SK-N-SH (cell line): Measurements from ENCODE around the gene CPEB1. TPM values are rescaled to one million over a fixed set of nuclear protein-coding genes. Genes with fewer than 3 reads are reported as not detected.

ENCODE experiments used
- CTCF ChIA-PET: fragments of 300-600, 350-600 bp; formaldehyde crosslinking; extraction: SDS; loops from one replicate; lab custom pipeline; 2021; lab: Yijun Ruan, JAX
- POLR2A ChIA-PET: fragments of 350-600 bp; sonication (Branson Sonifier 250); formaldehyde crosslinking; extraction: SDS; loops from one replicate; lab custom pipeline; 2020; ENCODE audit warnings: antibody characterized with exemption, inconsistent platforms; lab: Yijun Ruan, JAX
- DNase-seq: peaks from one replicate; pipeline ENCODE4 v3.0.0; 2012
- H2AFZ ChIP-seq: fragments of 200-600 bp; sonication (generic); 2 replicates; pipeline ENCODE4 v1.8.1; 2016; ENCODE audit warnings: antibody characterized with exemption, mild to moderate bottlenecking, low read depth
- H3F3A ChIP-seq: fragments of 200-600 bp; sonication (generic); replicated peaks from 2 replicates; pipeline ENCODE3; 2016; ENCODE audit warnings: antibody characterized with exemption, mild to moderate bottlenecking; ENCODE audit not compliant: insufficient read depth
- H3K27ac ChIP-seq, 2 experiments: fragments of 200-500 bp in 1 of 2; fragments of 200-600 bp in 1 of 2; sonication (Bioruptor generic) in 1 of 2; sonication (generic), shearing (Covaris generic) in 1 of 2; 2 replicates each; pipeline versions ENCODE4 v1.5.1 to v1.6.1; 2014 to 2016; ENCODE audit warnings: low read depth in 2 of 2, inconsistent platforms in 1 of 2, low read length in 1 of 2, mild to moderate bottlenecking in 1 of 2, mixed read lengths in 1 of 2
- H3K27me3 ChIP-seq: fragments of 200-600 bp; sonication (generic), shearing (Covaris generic); 2 replicates; pipeline ENCODE4 v1.6.1; 2016; ENCODE audit warnings: mixed run types; ENCODE audit not compliant: insufficient read depth
- H3K36me3 ChIP-seq, 2 experiments: fragments of 200-500 bp in 1 of 2; fragments of 200-600 bp in 1 of 2; sonication (Bioruptor generic) in 1 of 2; sonication (generic) in 1 of 2; replicated peaks in 1 of 2; 2 replicates each; pipeline versions ENCODE3 to v1.5.1; 2014 to 2016; ENCODE audit warnings: low read length in 1 of 2, mild to moderate bottlenecking in 1 of 2; ENCODE audit not compliant: insufficient read depth in 2 of 2, control insufficient read depth in 1 of 2
- H3K4me1 ChIP-seq, 2 experiments: fragments of 200-500 bp in 1 of 2; fragments of 200-600 bp in 1 of 2; sonication (Bioruptor generic) in 1 of 2; sonication (generic), shearing (Covaris generic) in 1 of 2; 2 replicates each; pipeline versions ENCODE4 v1.5.1 to v1.6.1; 2014 to 2016; ENCODE audit warnings: low read depth in 1 of 2, low read length in 1 of 2, mixed run types in 1 of 2; ENCODE audit not compliant: insufficient read depth in 2 of 2, control insufficient read depth in 1 of 2
- H3K4me2 ChIP-seq: fragments of 200-600 bp; sonication (generic), shearing (Covaris generic); 2 replicates; pipeline ENCODE4 v1.6.1; 2017; ENCODE audit warnings: mixed run types
- H3K4me3 ChIP-seq, 2 experiments: fragments of 200-500 bp in 1 of 2; fragments of 200-600 bp in 1 of 2; sonication (Bioruptor generic) in 1 of 2; sonication (generic), shearing (Covaris generic) in 1 of 2; 2 replicates each; pipeline versions ENCODE4 v1.5.1 to v1.8.1; 2014 to 2016; ENCODE audit warnings: low read depth in 2 of 2, inconsistent platforms in 1 of 2, low read length in 1 of 2, mild to moderate bottlenecking in 1 of 2, mixed read lengths in 1 of 2, moderate library complexity in 1 of 2
- H3K79me2 ChIP-seq: fragments of 200-600 bp; sonication (generic); 2 replicates; pipeline ENCODE4 v1.8.1; 2017; ENCODE audit warnings: mild to moderate bottlenecking; ENCODE audit not compliant: insufficient read depth
- H3K9ac ChIP-seq: fragments of 200-600 bp; sonication (generic); 2 replicates; pipeline ENCODE4 v1.6.1; 2017; ENCODE audit warnings: mixed run types
- H3K9me2 ChIP-seq: fragments of 200-600 bp; sonication (generic); 2 replicates; pipeline ENCODE4 v1.6.1; 2017; ENCODE audit warnings: mixed run types
- H3K9me3 ChIP-seq: fragments of 200-600 bp; sonication (generic); 2 replicates; pipeline ENCODE4 v1.6.1; 2017; ENCODE audit warnings: mixed run types, mild to moderate bottlenecking, moderate library complexity
- H4K20me1 ChIP-seq: fragments of 200-600 bp; sonication (generic); 2 replicates; pipeline ENCODE4 v1.6.1; 2017; ENCODE audit warnings: mild to moderate bottlenecking, mixed run types; ENCODE audit not compliant: insufficient read depth
- EP300 ChIP-seq, 2 experiments: IDR thresholded peaks; 2 replicates each; pipeline versions ENCODE4 v1.4.0 to v1.6.1; 2012; ENCODE audit warnings: borderline replicate concordance in 1 of 2, low read depth in 1 of 2, low read length in 1 of 2
- EZH2phosphoT487 ChIP-seq: fragments of 200-600 bp; sonication (generic); IDR thresholded peaks from 2 replicates; pipeline ENCODE4 v1.6.1; 2017; ENCODE audit warnings: low read depth, mixed run types, mild to moderate bottlenecking, antibody characterized with exemption, moderate library complexity, borderline replicate concordance
- FOSL2 ChIP-seq: IDR thresholded peaks from 2 replicates; pipeline ENCODE4 v1.4.0; 2012; ENCODE audit warnings: low read depth, mild to moderate bottlenecking, moderate library complexity, borderline replicate concordance
- FOXJ3 ChIP-seq: sonication (generic); formaldehyde crosslinking; IDR thresholded peaks from 2 replicates; pipeline ENCODE4 v1.5.1; 2020; ENCODE audit warnings: mild to moderate bottlenecking, missing genetic modification reagents
- FOXM1 ChIP-seq: IDR thresholded peaks from 2 replicates; pipeline ENCODE4 v1.4.0; 2012; ENCODE audit warnings: low read depth, mild to moderate bottlenecking
- GATA2 ChIP-seq: sonication (generic); formaldehyde crosslinking; IDR thresholded peaks from 2 replicates; pipeline ENCODE4 v1.5.0; 2020; ENCODE audit warnings: mild to moderate bottlenecking, missing genetic modification reagents
- MEF2A ChIP-seq: IDR thresholded peaks from 2 replicates; pipeline ENCODE4 v1.4.0; 2012; ENCODE audit warnings: low read depth, borderline replicate concordance
- NFIC ChIP-seq: IDR thresholded peaks from 2 replicates; pipeline ENCODE4 v1.4.0; 2012; ENCODE audit warnings: borderline replicate concordance
- POLR2AphosphoS5 ChIP-seq: IDR thresholded peaks from 2 replicates; pipeline ENCODE4 v1.6.1; 2012; ENCODE audit warnings: low read depth, low read length
- RAD21 ChIP-seq: IDR thresholded peaks from 2 replicates; pipeline ENCODE4 v1.6.1; 2012; ENCODE audit warnings: mild to moderate bottlenecking, low read length
- RCOR1 ChIP-seq: fragments of 150-350 bp; IDR thresholded peaks from 2 replicates; pipeline ENCODE4 v1.6.1; 2017; ENCODE audit warnings: antibody characterized with exemption, low read length
- RXRA ChIP-seq: IDR thresholded peaks from 2 replicates; pipeline ENCODE4 v1.4.0; 2012; ENCODE audit warnings: low read depth, mild to moderate bottlenecking, borderline replicate concordance
- SMC3 ChIP-seq: IDR thresholded peaks from 2 replicates; pipeline ENCODE4 v1.6.1; 2012; ENCODE audit warnings: low read depth, low read length, improper control_type of control experiment
- TCF12 ChIP-seq: IDR thresholded peaks from 2 replicates; pipeline ENCODE4 v1.4.0; 2012
- TEAD4 ChIP-seq: IDR thresholded peaks from 2 replicates; pipeline ENCODE4 v1.4.0; 2012; ENCODE audit warnings: mild to moderate bottlenecking, borderline replicate concordance; ENCODE audit not compliant: insufficient read depth
- YY1 ChIP-seq: IDR thresholded peaks from 2 replicates; pipeline ENCODE4 v1.4.0; 2012; ENCODE audit warnings: low read depth, mild to moderate bottlenecking
- WGBS: methylation state at CpG from one replicate; pipeline ENCODE4 v1.1.6; 2017; ENCODE audit warnings: low lambda C conversion rate; 5-methylcytosine and 5-hydroxymethylcytosine counted together
- polyA plus RNA-seq, 3 experiments: library from polyadenylated mRNA; depleted of rRNA; stranded (reverse); fragments of >200 nt; gene quantifications; 2 replicates each; pipeline ENCODE4 v1.2.3, GENCODE V29; 2012
- TF ChIP-seq, protein P1 (sequence below): IDR thresholded peaks from 2 replicates; pipeline ENCODE4 v1.4.0; 2012; ENCODE audit warnings: low read depth
- TF ChIP-seq, protein P2 (sequence below): IDR thresholded peaks from 2 replicates; pipeline ENCODE4 v1.4.0; 2012; ENCODE audit warnings: low read depth, borderline replicate concordance
- TF ChIP-seq, protein P3 (sequence below): fragments of 200-600 bp; sonication (generic); IDR thresholded peaks from 2 replicates; pipeline ENCODE4 v1.6.1; 2017; ENCODE audit warnings: antibody characterized with exemption, mild to moderate bottlenecking, moderate library complexity
- TF ChIP-seq, protein P4 (sequence below): fragments of 150-350 bp; IDR thresholded peaks from 2 replicates; pipeline ENCODE4 v1.6.1; 2017; ENCODE audit warnings: antibody characterized with exemption, low read length, low read depth, borderline replicate concordance

The CPEB1 gene
- polyA plus RNA-seq, 1 of the 3 experiments (the other 2 are of a cell fraction) = 2.6 TPM

DNA sequence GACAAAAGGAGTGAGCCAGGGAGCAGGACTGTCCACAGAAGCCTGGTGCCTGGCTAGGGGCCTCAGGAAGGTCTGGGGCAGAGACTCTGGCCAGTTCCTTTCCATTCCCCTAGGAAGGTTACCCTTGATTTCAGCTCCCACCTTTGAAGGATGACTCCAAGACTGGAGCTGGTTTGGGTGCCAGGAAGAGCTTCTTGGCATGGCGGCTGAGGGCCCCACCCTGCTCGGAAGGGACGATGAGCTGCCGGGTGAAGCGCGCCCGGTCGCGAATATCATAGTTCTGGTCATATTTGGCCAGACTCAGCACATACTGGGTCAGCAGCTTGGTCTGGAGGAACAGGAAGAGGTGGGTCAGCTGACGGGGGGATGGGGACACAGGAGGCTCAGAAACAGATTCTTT, 19.4 kb upstream of the CPEB1 start:
- POLR2A ChIA-PET = no interaction called here
- no peaks in the 10 kb centered on the region for H3K9me3 ChIP-seq
- DNase-seq = no peak
- WGBS = 81% methylated on average over 10 of the region's 10 CpGs
- H3K9me2 ChIP-seq = no peaks in the 10 kb centered on the region
- no peaks in the 10 kb centered on the region for H3K4me1 ChIP-seq
- H3K79me2 ChIP-seq = no peaks in the 10 kb centered on the region
- no peaks in the 10 kb centered on the region for H3K36me3 ChIP-seq
- no peak for TF ChIP-seq FOXJ3 (CRISPR knock-in tag)
- TF ChIP-seq, protein P1, sequence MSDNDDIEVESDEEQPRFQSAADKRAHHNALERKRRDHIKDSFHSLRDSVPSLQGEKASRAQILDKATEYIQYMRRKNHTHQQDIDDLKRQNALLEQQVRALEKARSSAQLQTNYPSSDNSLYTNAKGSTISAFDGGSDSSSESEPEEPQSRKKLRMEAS = no peak
- TF ChIP-seq EP300 (IDR thresholded peaks at IDR 0.05; ENCODE audit: borderline replicate concordance in 1 of 2, low read depth in 1 of 2, low read length in 1 of 2) = no peak
- no peak for TF ChIP-seq GATA2
- TF ChIP-seq EZH2phosphoT487 = no peak
- no peak for TF ChIP-seq RAD21
- no peak for TF ChIP-seq RXRA
- no peak for TF ChIP-seq YY1
- no peak for TF ChIP-seq TEAD4
- no peak for TF ChIP-seq NFIC
- TF ChIP-seq FOSL2 = no peak
- TF ChIP-seq, protein P2, sequence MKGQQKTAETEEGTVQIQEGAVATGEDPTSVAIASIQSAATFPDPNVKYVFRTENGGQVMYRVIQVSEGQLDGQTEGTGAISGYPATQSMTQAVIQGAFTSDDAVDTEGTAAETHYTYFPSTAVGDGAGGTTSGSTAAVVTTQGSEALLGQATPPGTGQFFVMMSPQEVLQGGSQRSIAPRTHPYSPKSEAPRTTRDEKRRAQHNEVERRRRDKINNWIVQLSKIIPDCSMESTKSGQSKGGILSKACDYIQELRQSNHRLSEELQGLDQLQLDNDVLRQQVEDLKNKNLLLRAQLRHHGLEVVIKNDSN = no peak
- no peak for TF ChIP-seq RCOR1
- TF ChIP-seq, protein P3, sequence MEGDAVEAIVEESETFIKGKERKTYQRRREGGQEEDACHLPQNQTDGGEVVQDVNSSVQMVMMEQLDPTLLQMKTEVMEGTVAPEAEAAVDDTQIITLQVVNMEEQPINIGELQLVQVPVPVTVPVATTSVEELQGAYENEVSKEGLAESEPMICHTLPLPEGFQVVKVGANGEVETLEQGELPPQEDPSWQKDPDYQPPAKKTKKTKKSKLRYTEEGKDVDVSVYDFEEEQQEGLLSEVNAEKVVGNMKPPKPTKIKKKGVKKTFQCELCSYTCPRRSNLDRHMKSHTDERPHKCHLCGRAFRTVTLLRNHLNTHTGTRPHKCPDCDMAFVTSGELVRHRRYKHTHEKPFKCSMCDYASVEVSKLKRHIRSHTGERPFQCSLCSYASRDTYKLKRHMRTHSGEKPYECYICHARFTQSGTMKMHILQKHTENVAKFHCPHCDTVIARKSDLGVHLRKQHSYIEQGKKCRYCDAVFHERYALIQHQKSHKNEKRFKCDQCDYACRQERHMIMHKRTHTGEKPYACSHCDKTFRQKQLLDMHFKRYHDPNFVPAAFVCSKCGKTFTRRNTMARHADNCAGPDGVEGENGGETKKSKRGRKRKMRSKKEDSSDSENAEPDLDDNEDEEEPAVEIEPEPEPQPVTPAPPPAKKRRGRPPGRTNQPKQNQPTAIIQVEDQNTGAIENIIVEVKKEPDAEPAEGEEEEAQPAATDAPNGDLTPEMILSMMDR = no peak
- TF ChIP-seq SMC3 = no peak
- no peak for TF ChIP-seq FOXM1
- no peak for TF ChIP-seq TCF12
- H3K4me3 ChIP-seq = no peak overlapping the region
- no peak overlapping the region for H3K27ac ChIP-seq
- H3K9ac ChIP-seq = no peak overlapping the region
- H2AFZ ChIP-seq = no peak overlapping the region
- H3K27me3 ChIP-seq = no peaks in the 10 kb centered on the region
- no peaks in the 10 kb centered on the region for H4K20me1 ChIP-seq
- H3F3A ChIP-seq = no peaks in the 10 kb centered on the region
- CTCF ChIA-PET = no interaction called here
- no peak overlapping the region for H3K4me2 ChIP-seq

DNA sequence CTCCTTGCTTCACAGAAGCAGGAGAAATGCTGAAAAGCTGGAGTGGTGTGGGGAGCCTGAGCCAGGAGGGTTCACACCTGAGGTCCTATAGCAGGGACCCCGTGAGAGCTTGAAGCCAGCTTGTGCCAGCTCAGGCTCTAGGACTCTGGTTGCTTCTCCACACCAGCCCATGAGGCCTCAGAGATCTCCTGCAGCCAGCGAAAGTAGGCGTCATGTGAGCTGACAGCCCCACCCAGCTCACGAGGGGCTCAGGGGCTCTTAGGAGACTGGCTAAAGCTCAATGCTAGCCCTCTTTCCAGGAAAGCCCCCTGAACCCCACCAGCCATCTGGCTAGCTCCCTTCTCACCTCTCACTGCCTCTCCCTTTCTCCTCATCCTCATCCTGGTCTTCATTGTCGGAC, 16.9 kb upstream of the CPEB1 start:
- Histone ChIP-seq H3K9ac (no peak overlapping the region), H3F3A (no peaks in the 10 kb centered on the region), H3K4me2 (no peak overlapping the region), H4K20me1 (no peaks in the 10 kb centered on the region), H3K9me3 (no peaks in the 10 kb centered on the region), H3K79me2 (no peaks in the 10 kb centered on the region), H2AFZ (no peak overlapping the region), H3K27ac (no peak overlapping the region), H3K9me2 (no peaks in the 10 kb centered on the region), H3K36me3 (no peaks in the 10 kb centered on the region), H3K27me3 (no peaks in the 10 kb centered on the region), H3K4me1 (no peaks in the 10 kb centered on the region), H3K4me3 (no peak overlapping the region)
- ChIA-PET POLR2A (interaction anchor here (1.0 kb wide), 1 partner anchor 15 kb away, joined by 4 read pairs; no protein-coding TSS in a partner anchor), CTCF (no interaction called here)
- 57% methylated on average over 3 of the region's 5 CpGs for WGBS
- no peak for DNase-seq
- TF ChIP-seq YY1 (no peak), TCF12 (no peak), GATA2 (no peak), TEAD4 (no peak), MEF2A (no peak), POLR2AphosphoS5 (no peak), FOXJ3 (CRISPR knock-in tag) (no peak), FOXM1 (no peak)
- TF ChIP-seq, protein P4, sequence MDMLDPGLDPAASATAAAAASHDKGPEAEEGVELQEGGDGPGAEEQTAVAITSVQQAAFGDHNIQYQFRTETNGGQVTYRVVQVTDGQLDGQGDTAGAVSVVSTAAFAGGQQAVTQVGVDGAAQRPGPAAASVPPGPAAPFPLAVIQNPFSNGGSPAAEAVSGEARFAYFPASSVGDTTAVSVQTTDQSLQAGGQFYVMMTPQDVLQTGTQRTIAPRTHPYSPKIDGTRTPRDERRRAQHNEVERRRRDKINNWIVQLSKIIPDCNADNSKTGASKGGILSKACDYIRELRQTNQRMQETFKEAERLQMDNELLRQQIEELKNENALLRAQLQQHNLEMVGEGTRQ = no peak
- TF ChIP-seq, protein P1 = no peak
- TF ChIP-seq, protein P2 = no peak
- TF ChIP-seq, protein P3 = no peak
